GM10847 (cell line): Measurements from ENCODE around the gene CD59.

Source experiments
- POLR2A ChIP-seq: IDR thresholded peaks from 2 replicates; pipeline ENCODE4 v1.6.1; 2011; ENCODE audit not compliant: insufficient read length; ENCODE audit errors: extremely low read depth

Gene CD59

DNA sequence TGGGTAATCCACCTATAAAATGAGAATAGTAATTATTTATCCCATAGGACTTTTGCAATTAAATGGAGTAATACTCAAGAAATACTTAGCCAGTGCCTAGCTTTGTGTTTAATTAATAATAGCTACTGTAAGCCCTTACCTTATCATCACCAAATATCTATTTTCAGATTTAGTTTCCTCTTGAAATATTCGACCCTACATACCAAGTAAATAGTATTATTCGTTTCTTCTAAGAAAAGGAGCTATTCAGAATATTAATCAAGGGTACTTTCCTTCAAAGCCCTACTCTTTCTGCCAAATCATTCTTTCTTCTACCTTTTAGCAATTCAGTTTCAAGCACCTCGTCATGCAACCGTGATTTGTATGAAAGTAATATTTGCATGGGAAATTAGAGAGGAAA lies 31.4 kb upstream of the CD59 start:
- no peak for TF ChIP-seq POLR2A

- no peak for TF ChIP-seq POLR2A
Observed at GRCh38 chr11:33766085-33766484, 29.9 kb upstream of the CD59 start.

GRCh38 chr11:33761471-33761870 lies 25.2 kb upstream of the CD59 start:
- no peak for TF ChIP-seq POLR2A

DNA sequence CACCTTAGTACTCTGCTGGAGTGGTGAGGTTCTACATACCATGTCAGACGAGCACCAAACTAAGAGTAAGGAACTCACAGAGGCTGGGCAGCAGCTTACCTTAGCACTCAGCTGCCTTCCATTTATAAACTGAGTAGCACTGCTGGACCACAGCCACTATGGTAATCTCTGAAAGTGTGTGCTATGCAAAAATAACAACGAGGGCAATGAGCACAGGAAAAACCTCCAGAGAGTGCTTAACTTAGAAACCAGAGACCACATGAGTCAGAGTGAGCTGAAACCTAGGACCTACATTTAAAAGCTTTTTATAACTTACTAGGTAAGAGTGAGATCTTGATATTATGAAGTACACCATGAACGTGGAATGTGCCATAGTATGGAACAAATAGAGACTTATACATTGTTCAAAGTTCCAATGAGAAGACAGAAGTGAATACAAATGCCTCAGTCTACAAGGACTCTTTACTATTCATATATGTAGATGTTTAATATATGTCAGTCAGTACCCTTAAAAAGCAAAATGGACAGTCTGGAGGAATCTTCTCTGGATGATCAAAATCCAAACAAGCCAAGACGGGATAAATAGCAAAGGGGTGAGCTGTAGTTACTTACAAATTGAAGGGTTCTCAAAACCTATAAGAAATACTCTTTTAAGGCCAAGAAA lies 17.2 kb upstream of the CD59 start:
- no peak for TF ChIP-seq POLR2A

- no peak for TF ChIP-seq POLR2A
Observed at GRCh38 chr11:33751878-33752277, 15.7 kb upstream of the CD59 start.

GRCh38 chr11:33747979-33748378 lies 11.8 kb upstream of the CD59 start:
- no peak for TF ChIP-seq POLR2A

DNA sequence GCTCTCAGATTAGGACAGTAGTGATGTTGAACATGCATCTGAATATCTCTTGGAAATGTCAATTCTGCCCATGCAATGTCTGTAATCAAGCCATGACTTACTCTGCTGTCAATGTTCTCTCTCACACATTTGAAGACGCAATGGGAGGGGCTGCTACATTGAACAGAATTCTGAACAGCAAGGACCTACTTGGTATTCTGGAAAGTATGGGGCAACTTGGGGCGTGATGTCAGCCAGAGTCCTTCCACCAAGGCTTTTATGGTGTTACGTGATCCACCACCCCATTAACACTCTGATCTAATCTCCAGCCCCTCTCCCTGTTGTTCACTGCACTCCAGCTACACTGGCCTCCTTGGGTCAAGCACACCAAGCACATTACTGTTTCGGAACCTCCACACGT lies 7.1 kb upstream of the CD59 start:
- no peak for TF ChIP-seq POLR2A

DNA sequence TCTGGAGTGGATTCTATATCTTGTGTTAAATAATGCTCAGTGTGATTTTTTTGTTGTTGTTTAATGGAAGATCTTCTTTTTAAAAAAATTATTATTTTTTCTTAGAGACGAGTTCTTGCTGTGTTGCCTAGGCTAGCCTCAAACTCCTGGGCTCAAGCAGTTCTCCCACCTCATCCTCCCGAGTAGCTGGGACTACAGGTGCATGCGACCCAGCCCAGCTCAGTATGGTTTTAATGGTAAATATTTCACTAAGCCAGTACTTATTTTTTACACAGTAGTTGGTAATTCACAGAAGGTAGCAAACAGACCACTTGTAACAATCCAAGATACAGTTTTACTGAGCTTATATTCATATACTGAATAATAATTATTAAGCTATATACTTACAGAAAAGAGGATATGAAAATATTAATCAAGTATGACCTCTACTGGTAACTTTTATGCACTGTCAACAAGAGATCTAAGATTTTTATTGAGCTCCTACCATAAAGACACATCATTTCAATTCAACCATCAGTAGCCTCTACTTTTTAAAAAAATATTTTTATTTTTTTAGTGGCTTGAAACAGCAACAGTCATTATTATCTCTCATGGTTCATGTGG lies 6.1 kb upstream of the CD59 start:
- no peak for TF ChIP-seq POLR2A

DNA sequence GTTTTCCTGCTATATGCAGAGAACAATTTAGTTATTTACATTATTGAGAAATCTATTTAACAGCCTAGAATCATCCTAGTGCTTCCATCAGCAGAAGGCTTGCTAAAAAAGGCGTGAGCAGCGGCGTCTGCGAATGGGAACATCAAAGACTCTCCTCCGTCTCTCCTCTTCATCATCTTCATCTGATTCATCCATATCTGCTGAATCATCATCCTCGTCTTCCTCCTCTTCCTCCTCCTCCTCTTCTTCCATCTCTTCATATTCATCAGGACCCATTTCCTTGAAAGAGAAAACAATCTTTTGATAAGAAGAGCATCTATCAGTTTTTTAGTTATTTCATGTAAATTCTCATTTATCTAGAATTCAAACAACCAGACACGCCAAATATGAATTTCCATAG lies 5.6 kb upstream of the CD59 start:
- TF ChIP-seq POLR2A = no peak

DNA sequence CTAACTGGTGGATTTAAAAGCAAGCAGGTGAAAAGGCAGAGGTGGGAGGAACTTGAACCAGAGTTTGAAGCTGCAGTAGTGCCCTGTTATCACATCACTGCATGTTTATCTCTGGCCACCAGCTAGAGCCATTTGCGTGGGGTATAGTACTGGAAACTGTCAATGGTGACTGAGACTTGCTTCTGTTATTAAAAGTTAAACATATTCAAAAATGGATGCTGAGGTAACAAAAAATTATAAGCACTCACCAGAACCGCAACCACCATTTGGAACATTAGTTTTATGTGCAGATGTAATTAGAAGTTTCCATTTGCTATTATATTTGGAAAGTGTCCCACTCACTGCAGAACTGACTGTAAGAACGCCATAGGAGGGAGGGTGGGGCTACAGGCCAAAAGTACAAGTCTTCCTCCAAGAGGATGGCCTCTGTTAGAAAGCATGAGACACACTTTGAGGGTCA lies 1.2 kb upstream of the CD59 start:
- no peak for TF ChIP-seq POLR2A

GRCh38 chr11:33735271-33736147 lies 714 bp downstream of the CD59 start:
- no peak for TF ChIP-seq POLR2A

DNA sequence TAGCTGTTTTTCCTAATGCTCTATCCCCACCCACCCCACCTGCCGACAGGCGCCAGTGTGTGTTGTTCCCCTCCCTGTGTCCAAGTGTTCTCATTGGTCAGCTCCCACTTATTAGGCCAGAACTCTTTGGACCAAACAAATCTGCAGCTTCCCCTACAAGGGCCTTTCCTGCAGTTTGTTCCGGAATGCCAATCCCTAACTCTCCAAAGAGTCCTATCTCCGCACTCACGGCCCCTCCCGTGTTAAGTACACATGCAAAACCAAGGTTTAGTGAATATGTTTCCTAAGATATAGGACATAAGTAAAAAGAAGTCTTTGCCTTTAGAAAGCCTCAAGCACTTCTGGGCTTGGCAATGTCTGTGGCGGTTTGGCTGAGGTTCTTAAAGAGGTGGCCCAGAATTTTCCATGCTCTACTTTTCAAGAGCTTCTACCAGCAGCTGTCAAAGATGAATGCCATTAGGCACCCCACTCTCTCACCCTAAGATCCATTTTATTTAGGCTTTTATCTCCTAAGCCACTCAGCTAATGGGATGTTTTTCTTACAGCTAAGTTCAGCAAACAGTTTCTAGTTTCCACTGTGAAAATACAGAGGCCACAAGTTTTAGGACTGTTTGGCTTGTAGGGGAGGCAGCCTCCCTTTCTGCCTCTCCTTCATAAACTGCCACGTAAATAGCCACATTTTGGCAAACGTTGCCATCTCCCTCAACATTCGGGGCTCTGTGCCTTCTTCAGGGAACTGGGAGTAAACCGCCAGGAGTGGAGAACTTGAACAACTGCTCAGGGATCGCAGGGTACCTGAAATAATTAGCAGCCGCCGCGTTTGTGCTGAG lies 1.6 kb downstream of the CD59 start:
- TF ChIP-seq POLR2A = no peak

DNA sequence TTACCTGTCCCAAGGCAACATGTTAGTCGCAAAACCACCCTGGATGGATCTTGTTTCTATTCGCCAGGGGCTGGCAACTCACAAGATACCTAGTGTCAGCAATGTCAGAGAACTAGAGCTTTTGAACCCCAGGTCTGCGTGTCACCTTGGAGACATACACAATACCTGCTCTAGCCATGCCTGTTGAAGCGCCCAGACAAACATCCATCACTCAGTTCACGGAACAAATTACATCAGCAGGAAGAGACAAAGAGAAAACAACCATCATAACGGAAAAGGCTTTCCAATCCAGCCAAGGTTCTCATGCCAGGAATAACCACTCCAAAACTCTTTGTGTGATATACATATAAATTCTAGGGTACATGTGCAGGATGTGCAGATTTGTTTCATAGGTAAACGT lies 2.2 kb downstream of the CD59 start:
- TF ChIP-seq POLR2A = no peak

- no peak for TF ChIP-seq POLR2A
Observed at GRCh38 chr11:33731723-33732531, 4.3 kb downstream of the CD59 start.
